Liver (tissue), 3 donors: ENCODE measurements around the gene FCN1.

Source experiments
- CTCF ChIP-seq: fragments of 150-350 bp; IDR thresholded peaks from 2 replicates; pipeline ENCODE4 v1.5.1; 2017; ENCODE audit warnings: improper control_type of control experiment, low read depth, low read length; ENCODE audit not compliant: missing input control
- HNF4G ChIP-seq: IDR thresholded peaks from 2 replicates; pipeline ENCODE4 v1.6.1; 2016; ENCODE audit warnings: antibody characterized with exemption
- YY1 ChIP-seq: IDR thresholded peaks from 2 replicates; pipeline ENCODE4 v1.6.1; 2016; ENCODE audit warnings: antibody characterized with exemption, mild to moderate bottlenecking
- donor health status: healthy.
- donor health status: healthy.

DNA sequence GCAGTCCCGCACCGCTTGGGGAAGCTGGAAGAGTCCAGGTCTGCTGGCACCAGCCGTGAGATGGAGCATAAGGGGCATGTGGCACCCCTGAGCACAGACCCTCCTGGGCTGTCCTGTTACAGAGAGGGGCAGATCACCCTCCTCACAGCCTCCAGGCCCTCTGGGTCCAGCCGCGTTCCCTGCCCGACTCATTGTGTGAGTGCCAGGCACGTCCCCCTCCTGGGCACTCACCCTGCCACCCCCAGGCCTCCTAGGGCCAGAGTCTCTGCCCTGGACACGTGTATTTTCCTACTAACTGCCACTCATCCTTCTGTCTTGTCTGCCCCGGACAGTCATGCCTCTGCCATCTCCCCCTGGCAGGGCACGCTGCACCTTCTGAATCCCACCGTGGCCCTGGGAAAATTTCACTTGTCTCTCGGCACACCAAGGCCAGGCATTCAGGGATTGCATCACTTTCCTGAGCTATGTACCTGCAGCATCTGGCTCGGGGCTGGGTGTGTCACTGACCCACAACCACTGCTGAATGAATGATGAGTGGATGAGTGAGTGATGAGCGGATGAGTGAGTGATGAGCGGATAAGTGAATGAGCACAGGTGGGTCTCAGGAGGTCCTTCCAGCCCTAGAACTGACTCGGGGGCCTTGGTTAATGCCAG is 21.5 kb upstream of the FCN1 start:
- TF ChIP-seq CTCF (no peak), HNF4G (no peak), YY1 (no peak)
